Liver (tissue), 9 donors: ENCODE results near the gene MYO18A. TPM values are rescaled to one million over a fixed set of nuclear protein-coding genes. Genes with fewer than 3 reads are reported as not detected.

ENCODE experiments used
- DNase-seq: peaks from one replicate; pipeline ENCODE4 v3.0.0-alpha.2; 2017; ENCODE audit warnings: low spot score
- H3K27ac ChIP-seq, 2 donors: one replicate each; pipeline ENCODE4 v1.7.0; 2013; ENCODE audit warnings: inconsistent platforms in 2 of 2, low read length in 2 of 2, control low read depth in 1 of 2, low read depth in 1 of 2, mild to moderate bottlenecking in 1 of 2
- H3K27me3 ChIP-seq, 4 donors: one replicate each; pipeline versions ENCODE4 v1.6.1 to v1.7.0; 2013; ENCODE audit warnings: low read length in 3 of 4, inconsistent platforms in 1 of 4, mild to moderate bottlenecking in 1 of 4, moderate library complexity in 1 of 4; ENCODE audit not compliant: control insufficient read depth in 4 of 4, insufficient read depth in 4 of 4
- H3K36me3 ChIP-seq, 4 donors: one replicate each; pipeline versions ENCODE4 v1.6.1 to v1.7.0; 2013; ENCODE audit warnings: low read length in 3 of 4, mild to moderate bottlenecking in 3 of 4, low read depth in 1 of 4, moderate library complexity in 1 of 4; ENCODE audit not compliant: control insufficient read depth in 4 of 4, insufficient read depth in 3 of 4
- H3K4me1 ChIP-seq, 4 donors: one replicate each; pipeline versions ENCODE4 v1.6.1 to v1.7.0; 2013; ENCODE audit warnings: low read length in 3 of 4, mild to moderate bottlenecking in 3 of 4, moderate library complexity in 1 of 4; ENCODE audit not compliant: control insufficient read depth in 4 of 4, insufficient read depth in 4 of 4
- H3K4me3 ChIP-seq, 3 donors: one replicate each; pipeline versions ENCODE4 v1.6.1 to v1.7.0; 2013; ENCODE audit warnings: low read length in 3 of 3, control low read depth in 1 of 3, low read depth in 1 of 3, mild to moderate bottlenecking in 1 of 3
- H3K9ac ChIP-seq, 2 donors: one replicate each; pipeline ENCODE4 v1.7.0; 2013; ENCODE audit warnings: low read length in 2 of 2, mild to moderate bottlenecking in 2 of 2, moderate library complexity in 2 of 2, control low read depth in 1 of 2, low read depth in 1 of 2
- H3K9me3 ChIP-seq, 4 donors: one replicate each; pipeline versions ENCODE4 v1.6.1 to v1.7.0; 2013; ENCODE audit warnings: low read length in 3 of 4; ENCODE audit not compliant: control insufficient read depth in 4 of 4
- ATF3 ChIP-seq: IDR thresholded peaks from 2 replicates; pipeline ENCODE4 v1.6.1; 2016; ENCODE audit warnings: antibody characterized with exemption
- CTCF ChIP-seq: fragments of 150-350 bp; IDR thresholded peaks from 2 replicates; pipeline ENCODE4 v1.5.1; 2017; ENCODE audit warnings: improper control_type of control experiment, low read depth, low read length; ENCODE audit not compliant: missing input control
- EGR1 ChIP-seq, 2 donors: IDR thresholded peaks; 2 replicates each; pipeline ENCODE4 v1.6.1; 2016 to 2018; ENCODE audit warnings: antibody characterized with exemption in 2 of 2, low read depth in 2 of 2
- FOXA1 ChIP-seq: IDR thresholded peaks from 2 replicates; pipeline ENCODE4 v1.6.1; 2016; ENCODE audit warnings: antibody characterized with exemption
- FOXA2 ChIP-seq: IDR thresholded peaks from 2 replicates; pipeline ENCODE4 v1.6.1; 2016; ENCODE audit warnings: antibody characterized with exemption
- GABPA ChIP-seq, 2 donors: IDR thresholded peaks in 1 of 2; conservative IDR thresholded peaks in 1 of 2; 2 replicates each; pipeline ENCODE4 v1.6.1; 2016; ENCODE audit warnings: antibody characterized with exemption in 2 of 2, mild to moderate bottlenecking in 1 of 2, moderate library complexity in 1 of 2
- HNF4A ChIP-seq, 2 donors: conservative IDR thresholded peaks; 2 replicates each; pipeline ENCODE4 v1.6.1; 2016; ENCODE audit warnings: antibody characterized with exemption in 2 of 2, mild to moderate bottlenecking in 2 of 2
- HNF4G ChIP-seq: IDR thresholded peaks from 2 replicates; pipeline ENCODE4 v1.6.1; 2016; ENCODE audit warnings: antibody characterized with exemption
- JUND ChIP-seq, 2 donors: IDR thresholded peaks; 2 replicates each; pipeline ENCODE4 v1.6.1; 2016; ENCODE audit warnings: antibody characterized with exemption in 2 of 2
- MAX ChIP-seq: IDR thresholded peaks from 2 replicates; pipeline ENCODE4 v1.6.1; 2016; ENCODE audit warnings: antibody characterized with exemption
- NR2F2 ChIP-seq: IDR thresholded peaks from 2 replicates; pipeline ENCODE4 v1.6.1; 2016; ENCODE audit warnings: antibody characterized with exemption
- RAD21 ChIP-seq, 2 donors: IDR thresholded peaks; 2 replicates each; pipeline ENCODE4 v1.6.1; 2016; ENCODE audit warnings: antibody characterized with exemption in 2 of 2, mild to moderate bottlenecking in 2 of 2
- REST ChIP-seq: IDR thresholded peaks from 2 replicates; pipeline ENCODE4 v1.6.1; 2016; ENCODE audit warnings: antibody characterized with exemption, mild to moderate bottlenecking
- RXRA ChIP-seq, 2 donors: IDR thresholded peaks; 2 replicates each; pipeline ENCODE4 v1.6.1; 2017 to 2018; ENCODE audit warnings: antibody characterized with exemption in 2 of 2, mild to moderate bottlenecking in 1 of 2
- SP1 ChIP-seq: IDR thresholded peaks from 2 replicates; pipeline ENCODE4 v1.6.1; 2018; ENCODE audit warnings: antibody characterized with exemption, mild to moderate bottlenecking
- TAF1 ChIP-seq: conservative IDR thresholded peaks from 2 replicates; pipeline ENCODE4 v1.6.1; 2016; ENCODE audit warnings: antibody characterized with exemption, mild to moderate bottlenecking
- YY1 ChIP-seq: IDR thresholded peaks from 2 replicates; pipeline ENCODE4 v1.6.1; 2016; ENCODE audit warnings: antibody characterized with exemption, mild to moderate bottlenecking
- ZBTB33 ChIP-seq: IDR thresholded peaks from 2 replicates; pipeline ENCODE4 v1.6.1; 2016; ENCODE audit warnings: antibody characterized with exemption
- WGBS: extraction: QIAGEN DNeasy Blood & Tissue Kit; methylation state at CpG from one replicate; pipeline ENCODE4 v1.1.7; 2013; 5-methylcytosine and 5-hydroxymethylcytosine counted together
- polyA plus RNA-seq, 2 donors: library from polyadenylated mRNA; stranded (reverse) in 1 of 2; unstranded in 1 of 2; fragments of 200-250 nt in 1 of 2; fragments of >200 nt in 1 of 2; fragmentation: Nextera tagmentation in 1 of 2; extraction: Ambion mirVana in 1 of 2; gene quantifications; one replicate each; pipeline versions ENCODE4 v1.2.1 to v1.2.3, GENCODE V29; 2013 to 2015
- total RNA-seq, 2 donors: library from RNA; depleted of rRNA; stranded (reverse); fragments of >200 nt; gene quantifications; one replicate each; pipeline ENCODE4 v1.2.3, GENCODE V29; 2014
- donor health status: healthy.
- donor health status: healthy.
- donor health status: healthy.
- donor health status: healthy.
- donor health status: healthy.

The MYO18A gene
- total and polyA plus RNA-seq, 4 donors = 26.3 to 81.6 (median 37.3) TPM

- DNase-seq = no peak
- Histone ChIP-seq H3K4me3 (no peak overlapping the region), H3K4me1 (peaks cover 14 to 70% (median 47%) of the 10 kb centered on the region in 4 donors), H3K27me3 (no peaks in the 10 kb centered on the region), H3K36me3 (peaks cover 5 to 12% (median 9%) of the 10 kb centered on the region in 4 donors), H3K9me3 (no peaks in the 10 kb centered on the region), H3K9ac (no peak overlapping the region), H3K27ac (no peak overlapping the region)
- TF ChIP-seq FOXA1 = no peak
- TF ChIP-seq RXRA (IDR thresholded peaks at IDR 0.05) = no peak
- WGBS = 76% methylated on average over 3 of the region's 3 CpGs
These were observed 12.0 kb downstream of the MYO18A start for GRCh38 chr17:29168079-29168758.

- H3K36me3 ChIP-seq = peaks cover 5 to 12% (median 9%) of the 10 kb centered on the region in 4 donors
- DNase-seq = no peak
- no peak overlapping the region for H3K4me3 ChIP-seq
- no peaks in the 10 kb centered on the region for H3K27me3 ChIP-seq
- TF ChIP-seq RXRA (IDR thresholded peaks at IDR 0.05) (no peak), HNF4G (no peak), HNF4A (conservative IDR thresholded peaks at IDR 0.05) (no peak), FOXA1 (no peak), ZBTB33 (no peak), GABPA (IDR thresholded peaks at IDR 0.05 in 1 of 2, conservative IDR thresholded peaks at IDR 0.05 in 1 of 2) (no peak), SP1 (no peak), NR2F2 (no peak), RAD21 (IDR thresholded peaks at IDR 0.05) (no peak), CTCF (no peak), JUND (IDR thresholded peaks at IDR 0.05) (no peak), EGR1 (IDR thresholded peaks at IDR 0.05; ENCODE audit: low read depth in 2 of 2) (no peak), TAF1 (no peak), YY1 (no peak), ATF3 (no peak), MAX (no peak), REST (no peak), FOXA2 (no peak)
- H3K4me1 ChIP-seq = peaks cover 18 to 74% (median 51%) of the 10 kb centered on the region in 4 donors
- H3K9me3 ChIP-seq = no peaks in the 10 kb centered on the region
- H3K9ac ChIP-seq = no peak overlapping the region
- H3K27ac ChIP-seq = no peak overlapping the region
- 80% methylated on average over 4 of the region's 4 CpGs for WGBS
These were observed 12.7 kb downstream of the MYO18A start for GRCh38 chr17:29167393-29168078.
